ENCODE data around the gene ESAM. TPM values are rescaled to one million over a fixed set of nuclear protein-coding genes. Genes with fewer than 3 reads are reported as not detected.

ESAM gene
- total RNA-seq, 1 experiment from 2014 or later = 10.4 TPM

- H3K4me1 ChIP-seq (ENCODE audit: insufficient read depth, low read length) = peaks cover 31% of the 10 kb centered on the region
- no peaks in the 10 kb centered on the region for H3K9me2 ChIP-seq (replicated peaks; ENCODE audit: low read length)
- ChIA-PET POLR2A (ENCODE audit: unreplicated experiment) (interaction anchor here (1.0 kb wide), 1 partner anchor 81 kb away, joined by 10 read pairs; no protein-coding TSS in a partner anchor), CTCF (interaction anchor here (0.6 kb wide), 1 partner anchor 87 kb away, joined by 3 read pairs; no protein-coding TSS in a partner anchor)
- H3K36me3 ChIP-seq (ENCODE audit: low read depth, low read length) = no peaks in the 10 kb centered on the region
- intact Hi-C loops (cut with micrococcal nuclease) = no loop called here
- BruUV-seq (replicated peaks) = no TSS peak
- H3K27ac ChIP-seq (ENCODE audit: low read length) = no peak overlapping the region
- no peaks in the 10 kb centered on the region for H4K20me1 ChIP-seq (ENCODE audit: low read length)
- no peaks in the 10 kb centered on the region for H3F3A ChIP-seq (ENCODE audit: low read length, unreplicated experiment)
- no peaks in the 10 kb centered on the region for H3K9me3 ChIP-seq (ENCODE audit: low read length)
- no peaks in the 10 kb centered on the region for H3K27me3 ChIP-seq (ENCODE audit: low read length)
- TF ChIP-seq, protein P1, sequence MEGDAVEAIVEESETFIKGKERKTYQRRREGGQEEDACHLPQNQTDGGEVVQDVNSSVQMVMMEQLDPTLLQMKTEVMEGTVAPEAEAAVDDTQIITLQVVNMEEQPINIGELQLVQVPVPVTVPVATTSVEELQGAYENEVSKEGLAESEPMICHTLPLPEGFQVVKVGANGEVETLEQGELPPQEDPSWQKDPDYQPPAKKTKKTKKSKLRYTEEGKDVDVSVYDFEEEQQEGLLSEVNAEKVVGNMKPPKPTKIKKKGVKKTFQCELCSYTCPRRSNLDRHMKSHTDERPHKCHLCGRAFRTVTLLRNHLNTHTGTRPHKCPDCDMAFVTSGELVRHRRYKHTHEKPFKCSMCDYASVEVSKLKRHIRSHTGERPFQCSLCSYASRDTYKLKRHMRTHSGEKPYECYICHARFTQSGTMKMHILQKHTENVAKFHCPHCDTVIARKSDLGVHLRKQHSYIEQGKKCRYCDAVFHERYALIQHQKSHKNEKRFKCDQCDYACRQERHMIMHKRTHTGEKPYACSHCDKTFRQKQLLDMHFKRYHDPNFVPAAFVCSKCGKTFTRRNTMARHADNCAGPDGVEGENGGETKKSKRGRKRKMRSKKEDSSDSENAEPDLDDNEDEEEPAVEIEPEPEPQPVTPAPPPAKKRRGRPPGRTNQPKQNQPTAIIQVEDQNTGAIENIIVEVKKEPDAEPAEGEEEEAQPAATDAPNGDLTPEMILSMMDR (conservative IDR thresholded peaks at IDR 0.05; ENCODE audit: low read depth, low read length) = no peak
- TF ChIP-seq EZH2 (IDR thresholded peaks at IDR 0.05; ENCODE audit: low read length, unreplicated experiment) = no peak
- no peak for TF ChIP-seq EZH2phosphoT487 (IDR thresholded peaks at IDR 0.05; ENCODE audit: borderline replicate concordance, low read length)
- ATAC-seq (no peak), DNase-seq (no peak)
- H3K4me3 ChIP-seq (ENCODE audit: low read length) = no peak overlapping the region
- H3K79me2 ChIP-seq (ENCODE audit: low read length) = no peaks in the 10 kb centered on the region
- H2AFZ ChIP-seq (ENCODE audit: low read length) = no peak overlapping the region
- no peak overlapping the region for H3K9ac ChIP-seq (ENCODE audit: low read length)
- peak overlapping the region; percentile 42 for H3K4me2 ChIP-seq (ENCODE audit: low read length)
These were observed 7.4 kb downstream of the ESAM start for GRCh38 chr11:124754710-124755109.

- ChIA-PET POLR2A (ENCODE audit: unreplicated experiment) (interaction anchor here (1.0 kb wide), 1 partner anchor 80 kb away, joined by 10 read pairs; no protein-coding TSS in a partner anchor), CTCF (interaction anchor here (0.6 kb wide), 1 partner anchor 88 kb away, joined by 3 read pairs; no protein-coding TSS in a partner anchor)
- H3F3A ChIP-seq (ENCODE audit: low read length, unreplicated experiment) = no peaks in the 10 kb centered on the region
- H3K36me3 ChIP-seq (ENCODE audit: low read depth, low read length) = no peaks in the 10 kb centered on the region
- H3K4me3 ChIP-seq (ENCODE audit: low read length) = no peak overlapping the region
- no TSS peak for BruUV-seq (replicated peaks)
- H3K9me2 ChIP-seq (replicated peaks; ENCODE audit: low read length) = no peaks in the 10 kb centered on the region
- no peak overlapping the region for H2AFZ ChIP-seq (ENCODE audit: low read length)
- no peaks in the 10 kb centered on the region for H3K27me3 ChIP-seq (ENCODE audit: low read length)
- no peak for TF ChIP-seq EZH2 (IDR thresholded peaks at IDR 0.05; ENCODE audit: low read length, unreplicated experiment)
- no peak for TF ChIP-seq EZH2phosphoT487 (IDR thresholded peaks at IDR 0.05; ENCODE audit: borderline replicate concordance, low read length)
- TF ChIP-seq, protein P1 (conservative IDR thresholded peaks at IDR 0.05; ENCODE audit: low read depth, low read length) = no peak
- peaks cover 35% of the 10 kb centered on the region for H3K4me1 ChIP-seq (ENCODE audit: insufficient read depth, low read length)
- no peaks in the 10 kb centered on the region for H3K9me3 ChIP-seq (ENCODE audit: low read length)
- intact Hi-C loops (cut with micrococcal nuclease) = no loop called here
- ATAC-seq = peak; percentile 73
- peak overlapping the region; percentile 42 for H3K4me2 ChIP-seq (ENCODE audit: low read length)
- no peak overlapping the region for H3K27ac ChIP-seq (ENCODE audit: low read length)
- no peaks in the 10 kb centered on the region for H4K20me1 ChIP-seq (ENCODE audit: low read length)
- no peak overlapping the region for H3K9ac ChIP-seq (ENCODE audit: low read length)
- DNase-seq = peak; percentile 51
- H3K79me2 ChIP-seq (ENCODE audit: low read length) = no peaks in the 10 kb centered on the region
These were observed 7.8 kb downstream of the ESAM start for GRCh38 chr11:124754309-124754708.

GRCh38 chr11:124753624-124754023 lies 8.5 kb downstream of the ESAM start:
- no peak overlapping the region for H2AFZ ChIP-seq (ENCODE audit: low read length)
- POLR2A ChIA-PET (ENCODE audit: unreplicated experiment) = no interaction called here

More at GRCh38 chr11:124753624-124754023, 8.5 kb downstream of the ESAM start:
- Histone ChIP-seq H3K9ac (ENCODE audit: low read length) (no peak overlapping the region), H3K4me1 (ENCODE audit: insufficient read depth, low read length) (peaks cover 42% of the 10 kb centered on the region), H3K4me3 (ENCODE audit: low read length) (no peak overlapping the region), H3K27me3 (ENCODE audit: low read length) (no peaks in the 10 kb centered on the region), H3F3A (ENCODE audit: low read length, unreplicated experiment) (no peaks in the 10 kb centered on the region), H3K79me2 (ENCODE audit: low read length) (no peaks in the 10 kb centered on the region), H3K9me2 (replicated peaks; ENCODE audit: low read length) (no peaks in the 10 kb centered on the region), H4K20me1 (ENCODE audit: low read length) (no peaks in the 10 kb centered on the region), H3K36me3 (ENCODE audit: low read depth, low read length) (no peaks in the 10 kb centered on the region), H3K9me3 (ENCODE audit: low read length) (no peaks in the 10 kb centered on the region), H3K27ac (ENCODE audit: low read length) (no peak overlapping the region), H3K4me2 (ENCODE audit: low read length) (no peak overlapping the region)
- DNase-seq (no peak), ATAC-seq (no peak)
- intact Hi-C loops (cut with micrococcal nuclease) = no loop called here
- TF ChIP-seq, protein P1 (conservative IDR thresholded peaks at IDR 0.05; ENCODE audit: low read depth, low read length) = no peak
- TF ChIP-seq EZH2 (IDR thresholded peaks at IDR 0.05; ENCODE audit: low read length, unreplicated experiment) (no peak), EZH2phosphoT487 (IDR thresholded peaks at IDR 0.05; ENCODE audit: borderline replicate concordance, low read length) (no peak)
- BruUV-seq (replicated peaks) = no TSS peak
- CTCF ChIA-PET = interaction anchor here (0.7 to 1.1 kb wide), 2 partner anchors 14 to 83 kb away, joined by 3 read pairs; partner anchors contain the start of gene NRGN

Data from PC-3 (cell line).